GM10266 (cell line): ENCODE data around the gene MRPS15.
"Not testable (repeated sequence)": the region's sequence is repeated elsewhere in the genome, so short reads cannot be mapped to it uniquely, and the experiment has no call there.

Experiments used
- DNase-seq: peaks from one replicate; pipeline ENCODE4 v3.0.0; 2012; ENCODE audit errors: extremely low spot score
- CTCF ChIP-seq: IDR thresholded peaks from 2 replicates; pipeline ENCODE4 v1.5.1; 2012; ENCODE audit warnings: mild to moderate bottlenecking, low read depth; ENCODE audit not compliant: control insufficient read depth, insufficient read depth; ENCODE audit errors: missing control alignments

The MRPS15 gene

GRCh38 chr1:36463803-36464604, at the start of gene MRPS15:
MRPS15 (minus strand) TSS chr1:36464384; CDS start chr1:36464275, 109 bp downstream.
- TF ChIP-seq CTCF, result no peak

GRCh38 chr1:36512842-36513241, 48.7 kb upstream of the MRPS15 start:
- no peak for TF ChIP-seq CTCF

More at GRCh38 chr1:36463803-36464604, at the start of gene MRPS15:
- DNase-seq, result peak; percentile 93

DNA sequence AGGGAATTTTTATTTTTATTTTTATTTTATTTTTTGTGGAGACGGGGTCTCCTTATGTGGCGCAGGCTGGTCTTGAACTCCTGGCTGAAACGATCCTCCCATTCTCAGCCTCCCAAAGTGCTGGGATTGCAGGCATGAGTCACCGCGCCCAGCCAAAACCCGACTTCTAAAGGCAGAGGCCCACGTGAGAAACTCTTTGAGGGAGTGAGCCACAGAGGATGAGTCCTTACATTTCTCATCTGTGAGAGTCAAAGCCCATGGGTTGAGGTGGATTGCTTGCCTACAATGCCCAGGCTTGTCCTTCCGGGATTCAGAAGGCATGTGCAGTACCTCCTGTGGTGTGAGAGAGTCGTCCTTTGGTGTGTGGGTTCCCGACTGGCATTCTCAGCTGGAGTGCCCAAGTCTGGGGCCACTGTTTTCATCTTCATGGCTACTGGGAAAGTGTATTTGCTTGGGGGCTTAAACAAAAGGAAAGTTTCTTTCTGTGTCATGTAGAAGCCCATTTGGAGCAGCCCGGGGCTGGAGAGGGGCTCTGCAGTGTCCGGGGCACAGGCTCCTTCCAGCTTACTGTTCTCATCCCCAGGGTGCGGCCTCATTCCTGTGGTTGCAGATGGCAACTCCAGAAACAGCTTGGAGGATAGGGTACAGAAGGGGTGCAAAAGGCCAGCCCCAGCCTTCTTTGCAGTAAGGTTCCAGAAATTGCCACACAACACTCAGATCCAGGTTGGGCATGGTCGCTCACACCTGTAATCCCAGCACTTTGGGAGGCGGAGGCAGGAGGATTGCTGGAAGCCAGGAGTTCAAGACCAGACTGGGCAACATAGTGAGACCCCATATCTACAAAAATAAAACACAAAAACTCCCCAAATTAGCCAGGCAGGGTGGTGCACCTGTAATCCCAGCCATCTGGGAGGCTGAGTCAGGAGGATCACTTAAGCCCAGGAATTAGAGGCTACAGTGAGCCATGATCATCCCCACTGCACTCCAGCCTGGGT, 47.9 kb upstream of the MRPS15 start:
- no peak for DNase-seq
- TF ChIP-seq CTCF, result no peak

More at GRCh38 chr1:36512842-36513241, 48.7 kb upstream of the MRPS15 start:
- DNase-seq, result no peak

DNA sequence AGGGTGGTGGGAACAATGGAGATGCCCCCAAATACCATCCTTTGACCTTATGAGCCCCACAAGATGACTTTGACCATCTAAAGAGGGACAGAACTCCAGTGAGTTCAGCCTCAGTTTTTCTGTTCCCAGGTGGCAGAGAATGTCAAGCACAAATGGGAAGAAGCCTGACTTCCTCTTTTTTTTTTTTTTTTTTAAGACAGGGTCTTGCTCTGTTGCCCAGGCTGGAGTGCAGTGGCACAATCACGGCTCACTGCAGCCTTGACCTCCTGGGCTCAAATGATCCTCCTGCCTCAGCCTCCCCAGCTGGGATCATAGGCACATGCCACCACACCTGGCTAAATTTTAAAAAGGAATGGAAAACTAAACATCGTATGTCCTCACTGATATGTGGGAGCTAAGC, 47.0 kb upstream of the MRPS15 start:
- DNase-seq, result not testable (repeated sequence)

DNA sequence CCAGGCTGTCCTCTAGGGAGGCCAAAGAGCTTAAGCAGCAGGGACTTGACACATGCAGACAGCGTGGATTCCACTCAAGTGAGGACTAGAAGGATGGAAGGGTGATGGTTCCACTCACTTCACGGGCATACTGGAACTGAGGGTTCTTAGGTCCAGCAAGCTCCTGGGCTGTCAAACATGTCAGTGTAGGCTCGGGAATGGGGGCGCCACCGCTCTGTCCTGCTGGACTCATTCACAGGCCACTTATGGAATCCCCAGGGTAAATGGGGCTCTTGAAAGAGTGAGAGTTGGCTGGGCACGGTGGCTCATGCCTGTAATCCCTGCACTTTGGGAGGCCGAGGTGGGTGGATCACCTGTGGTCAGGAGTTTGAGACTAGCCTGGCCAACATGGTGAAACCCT, 46.2 kb upstream of the MRPS15 start:
- DNase-seq, result no peak
- TF ChIP-seq CTCF, result no peak

DNA sequence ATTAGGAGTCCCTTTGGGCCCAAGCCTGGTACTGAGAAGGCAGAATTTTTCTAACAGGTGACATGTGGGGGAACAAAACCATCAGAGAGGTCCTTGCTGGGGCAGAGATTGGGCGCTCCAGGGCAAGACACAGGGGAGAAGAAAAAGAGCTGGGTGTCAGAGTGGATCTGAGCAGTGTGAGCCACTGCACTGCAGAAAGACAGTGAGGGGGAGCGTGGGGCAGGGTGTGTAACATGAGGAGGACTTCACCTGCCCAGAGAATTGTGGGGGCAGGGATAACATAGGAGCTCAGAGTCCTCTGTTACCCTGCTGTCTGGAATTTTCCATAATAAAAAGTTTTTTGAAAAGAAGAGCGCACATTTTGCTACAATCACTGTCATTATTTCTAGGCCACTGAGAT, 44.1 kb upstream of the MRPS15 start:
- no peak for DNase-seq
- TF ChIP-seq CTCF, result no peak

GRCh38 chr1:36506276-36506920, 42.2 kb upstream of the MRPS15 start:
- no peak for TF ChIP-seq CTCF
- no peak for DNase-seq
